HG03558 (cell line): Measurements from ENCODE around the gene SORD.
"Not testable (repeated sequence)": the region's sequence is repeated elsewhere in the genome, so short reads cannot be mapped to it uniquely, and the experiment has no call there.

Experiments used
- ATAC-seq: cut with Tn5 transposase; IDR thresholded peaks from one replicate; pipeline ENCODE4 v1.9.1; 2021; ENCODE audit warnings: moderate number of reproducible peaks; ENCODE audit not compliant: unreplicated experiment; ENCODE audit errors: extremely low read depth

SORD gene

GRCh38 chr15:45093013-45093412 is 70.0 kb downstream of the SORD start:
- no peak for ATAC-seq

GRCh38 chr15:45093622-45094357 is 70.8 kb downstream of the SORD start:
- no peak for ATAC-seq

- no peak for ATAC-seq
These were observed 71.3 kb downstream of the SORD start for GRCh38 chr15:45094358-45094730.

GRCh38 chr15:45095661-45096060 is 72.7 kb downstream of the SORD start:
- no peak for ATAC-seq

GRCh38 chr15:45097466-45097865 is 74.5 kb downstream of the SORD start:
- no peak for ATAC-seq

GRCh38 chr15:45099549-45100165 is 76.7 kb downstream of the SORD start:
- ATAC-seq: no peak

GRCh38 chr15:45100884-45101625 is 78.1 kb downstream of the SORD start:
- ATAC-seq: no peak

- no peak for ATAC-seq
These were observed 78.8 kb downstream of the SORD start for GRCh38 chr15:45101749-45102148.

GRCh38 chr15:45102226-45102625 is 79.2 kb downstream of the SORD start:
- no peak for ATAC-seq

GRCh38 chr15:45104170-45104569 is 81.2 kb downstream of the SORD start:
- ATAC-seq: not testable (repeated sequence)

GRCh38 chr15:45105586-45105985 is 82.6 kb downstream of the SORD start:
- ATAC-seq: no peak

- ATAC-seq: no peak
These were observed 83.2 kb downstream of the SORD start for GRCh38 chr15:45106002-45106790.

GRCh38 chr15:45107941-45108630 is 85.1 kb downstream of the SORD start:
- no peak for ATAC-seq

- ATAC-seq: no peak
These were observed 87.3 kb downstream of the SORD start for GRCh38 chr15:45110256-45110820.

- no peak for ATAC-seq
These were observed 88.6 kb downstream of the SORD start for GRCh38 chr15:45111390-45112142.

- ATAC-seq: no peak
These were observed 89.2 kb downstream of the SORD start for GRCh38 chr15:45112143-45112590.

GRCh38 chr15:45112591-45113379 is 89.8 kb downstream of the SORD start:
- no peak for ATAC-seq

GRCh38 chr15:45113380-45113990 is 90.5 kb downstream of the SORD start:
- no peak for ATAC-seq
